Right atrium auricular region (tissue), 2 donors: ENCODE results near the gene EPYC. TPM values are rescaled to one million over a fixed set of nuclear protein-coding genes. Genes with fewer than 3 reads are reported as not detected.

Experiments used
- DNase-seq: peaks from one replicate; pipeline ENCODE4 v3.0.0-alpha.2; 2019; ENCODE audit warnings: low spot score
- H3K27ac ChIP-seq, 2 donors: fragments of 200-600 bp; sonication (generic); 1 replicate in 1 of 2; 2 replicates in 1 of 2; pipeline ENCODE4 v1.5.1; 2016 to 2019
- H3K27me3 ChIP-seq, 2 donors: fragments of 200-600 bp; sonication (generic); one replicate each; pipeline versions ENCODE4 v1.5.1 to v1.6.0; 2017 to 2019
- H3K36me3 ChIP-seq: fragments of 200-600 bp; sonication (generic); one replicate; pipeline ENCODE4 v1.5.1; 2016
- H3K4me1 ChIP-seq, 2 donors: fragments of 200-600 bp; sonication (generic); one replicate each; pipeline versions ENCODE4 v1.5.1 to v1.6.0; 2017 to 2019
- H3K4me3 ChIP-seq, 2 donors: fragments of 200-600 bp; sonication (generic); 1 replicate in 1 of 2; 2 replicates in 1 of 2; pipeline ENCODE4 v1.5.1; 2017 to 2019; ENCODE audit warnings: mild to moderate bottlenecking in 1 of 2, moderate library complexity in 1 of 2
- H3K9me3 ChIP-seq, 2 donors: fragments of 200-600 bp; sonication (generic); one replicate each; pipeline ENCODE4 v1.5.1; 2019
- total RNA-seq, 2 donors: library from RNA; depleted of rRNA; stranded (reverse); fragments of >200 nt; gene quantifications; one replicate each; pipeline ENCODE4 v1.1.0, GENCODE V29; 2016
- TF ChIP-seq, protein P1 (sequence below), 2 donors: fragments of 200-600 bp; sonication (generic); IDR thresholded peaks; one replicate each; pipeline ENCODE4 v1.5.1; 2019; ENCODE audit warnings: antibody characterized with exemption in 2 of 2

The EPYC gene
- total RNA-seq, 2 donors from 2014 or later, result not detected

DNA sequence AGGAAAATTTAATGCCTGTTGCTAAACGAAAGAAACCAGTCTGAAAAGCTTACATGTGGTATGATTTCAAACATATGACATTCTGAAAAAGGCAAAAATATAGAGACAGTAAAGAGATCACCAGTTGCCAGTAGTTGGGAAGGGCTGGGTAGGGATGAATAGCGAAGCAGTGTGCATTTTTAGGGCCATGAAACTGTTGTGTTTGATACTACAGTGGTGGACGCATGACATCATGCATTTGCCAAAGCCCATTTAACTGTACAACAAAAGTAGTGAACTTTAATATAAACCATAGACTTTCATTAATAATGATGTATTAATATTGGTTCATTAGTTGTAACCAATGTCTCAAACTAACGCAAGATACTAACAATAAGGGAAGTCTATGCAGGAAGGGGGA, 14.7 kb upstream of the EPYC start:
- no peak overlapping the region for H3K27ac ChIP-seq
- H3K27me3 ChIP-seq, result no peaks in the 10 kb centered on the region
- no peak overlapping the region for H3K4me3 ChIP-seq
- H3K9me3 ChIP-seq, result peaks cover 0 to 11% of the 10 kb centered on the region in 2 donors
- H3K4me1 ChIP-seq, result no peaks in the 10 kb centered on the region
- TF ChIP-seq, protein P1, sequence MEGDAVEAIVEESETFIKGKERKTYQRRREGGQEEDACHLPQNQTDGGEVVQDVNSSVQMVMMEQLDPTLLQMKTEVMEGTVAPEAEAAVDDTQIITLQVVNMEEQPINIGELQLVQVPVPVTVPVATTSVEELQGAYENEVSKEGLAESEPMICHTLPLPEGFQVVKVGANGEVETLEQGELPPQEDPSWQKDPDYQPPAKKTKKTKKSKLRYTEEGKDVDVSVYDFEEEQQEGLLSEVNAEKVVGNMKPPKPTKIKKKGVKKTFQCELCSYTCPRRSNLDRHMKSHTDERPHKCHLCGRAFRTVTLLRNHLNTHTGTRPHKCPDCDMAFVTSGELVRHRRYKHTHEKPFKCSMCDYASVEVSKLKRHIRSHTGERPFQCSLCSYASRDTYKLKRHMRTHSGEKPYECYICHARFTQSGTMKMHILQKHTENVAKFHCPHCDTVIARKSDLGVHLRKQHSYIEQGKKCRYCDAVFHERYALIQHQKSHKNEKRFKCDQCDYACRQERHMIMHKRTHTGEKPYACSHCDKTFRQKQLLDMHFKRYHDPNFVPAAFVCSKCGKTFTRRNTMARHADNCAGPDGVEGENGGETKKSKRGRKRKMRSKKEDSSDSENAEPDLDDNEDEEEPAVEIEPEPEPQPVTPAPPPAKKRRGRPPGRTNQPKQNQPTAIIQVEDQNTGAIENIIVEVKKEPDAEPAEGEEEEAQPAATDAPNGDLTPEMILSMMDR (IDR thresholded peaks at IDR 0.05), result no peak
- no peak for DNase-seq
- no peaks in the 10 kb centered on the region for H3K36me3 ChIP-seq

DNA sequence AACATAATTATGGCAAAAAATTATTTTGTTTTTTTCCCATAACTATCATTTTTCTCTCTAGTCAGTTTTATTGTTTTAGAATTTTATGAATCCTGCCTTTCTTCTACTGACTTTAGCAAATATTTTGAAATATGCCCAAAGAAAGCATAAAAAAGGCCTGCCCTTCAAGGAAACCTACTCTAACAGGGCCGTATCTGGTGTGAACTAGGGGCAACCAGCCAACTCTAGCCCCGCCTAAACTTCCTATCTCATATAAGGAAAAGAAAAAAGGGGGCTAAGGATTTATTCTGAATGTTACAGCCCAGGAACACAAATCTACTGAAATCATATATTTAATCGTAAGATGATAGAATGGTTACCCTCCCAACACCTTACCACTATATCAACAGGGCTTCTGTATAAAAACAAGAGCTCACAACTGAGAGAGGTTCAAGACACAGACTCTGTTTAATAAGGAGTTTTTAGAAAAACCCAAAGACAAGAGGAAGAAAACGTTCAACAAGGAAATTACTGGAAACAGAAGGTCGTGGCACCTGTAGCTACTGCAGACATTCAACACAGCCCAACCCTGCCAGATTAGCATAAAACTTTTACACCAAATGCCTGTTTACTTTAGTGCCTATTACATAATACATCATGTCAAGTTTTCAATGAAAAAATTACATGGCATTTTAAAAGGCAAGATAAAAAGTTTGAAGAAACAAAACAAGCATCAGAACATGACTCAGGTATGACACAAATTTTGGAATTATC, 12.9 kb upstream of the EPYC start:
- H3K9me3 ChIP-seq, result peaks cover 0 to 18% of the 10 kb centered on the region in 2 donors
- peak overlapping the region; percentile 29 to 60 for H3K27ac ChIP-seq

DNA sequence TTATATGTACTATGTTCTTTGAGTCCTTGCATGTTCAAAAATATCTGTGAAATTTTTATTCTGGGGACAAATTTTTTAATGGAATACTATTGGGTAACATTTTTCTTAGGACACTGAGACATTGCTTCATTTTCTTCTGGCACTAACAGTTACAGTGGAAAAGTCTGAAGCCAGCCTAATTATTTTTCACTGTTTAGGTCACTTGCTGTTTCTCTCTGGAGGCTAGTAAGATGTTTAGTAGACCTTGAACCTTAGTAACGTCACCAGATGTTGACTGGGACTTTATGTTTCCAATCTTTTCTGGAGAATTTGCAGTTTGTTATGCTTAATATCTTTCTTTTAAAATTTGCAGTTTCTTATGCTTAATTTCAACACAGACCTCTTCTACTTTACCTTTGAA, 12.3 kb upstream of the EPYC start:
- TF ChIP-seq, protein P1 (IDR thresholded peaks at IDR 0.05), result no peak
- Histone ChIP-seq H3K4me1 (no peaks in the 10 kb centered on the region), H3K27me3 (no peaks in the 10 kb centered on the region), H3K9me3 (peaks cover 0 to 18% of the 10 kb centered on the region in 2 donors), H3K27ac (peak overlapping the region in 1 of 2 donors; percentile 60), H3K4me3 (no peak overlapping the region), H3K36me3 (no peaks in the 10 kb centered on the region)
- no peak for DNase-seq

More for the DNA sequence above, 12.9 kb upstream of the EPYC start:
- H3K4me3 ChIP-seq, result no peak overlapping the region
- TF ChIP-seq, protein P1 (IDR thresholded peaks at IDR 0.05), result no peak
- no peaks in the 10 kb centered on the region for H3K4me1 ChIP-seq
- H3K27me3 ChIP-seq, result no peaks in the 10 kb centered on the region
- H3K36me3 ChIP-seq, result no peaks in the 10 kb centered on the region
- DNase-seq, result no peak

DNA sequence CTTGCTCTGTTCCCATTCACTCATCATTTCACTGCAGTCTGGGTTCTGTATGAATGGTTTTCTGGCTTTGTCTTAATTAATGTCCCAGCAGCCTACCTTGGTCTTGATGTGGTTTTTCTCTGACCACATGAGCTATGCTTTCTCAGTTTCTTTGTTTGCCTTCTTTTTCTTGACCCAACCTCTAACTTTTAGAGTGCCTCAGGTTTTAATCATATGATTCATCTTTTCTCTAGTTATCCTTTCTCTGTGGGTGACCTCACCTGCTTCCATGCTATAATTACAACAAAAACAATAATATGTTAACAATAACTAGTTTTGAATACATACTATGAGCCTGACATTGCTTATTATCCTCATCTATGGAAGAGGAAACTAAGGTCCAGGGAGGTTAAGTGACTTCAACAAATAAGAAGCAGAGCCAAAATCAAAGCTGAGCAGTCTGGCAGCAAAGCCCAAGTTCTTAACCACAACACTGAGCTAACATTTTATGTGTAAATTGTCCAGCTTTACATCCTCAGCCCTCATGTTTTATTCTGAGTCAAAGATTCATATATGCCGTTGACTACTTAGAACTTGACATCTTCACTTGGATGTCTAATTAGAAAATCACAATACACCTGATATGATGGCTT, 4.7 kb upstream of the EPYC start:
- Histone ChIP-seq H3K4me1 (no peaks in the 10 kb centered on the region), H3K9me3 (peaks cover 0 to 6% of the 10 kb centered on the region in 2 donors), H3K27me3 (no peaks in the 10 kb centered on the region), H3K4me3 (no peak overlapping the region), H3K36me3 (no peaks in the 10 kb centered on the region), H3K27ac (no peak overlapping the region)
- no peak for DNase-seq
- TF ChIP-seq, protein P1 (IDR thresholded peaks at IDR 0.05), result no peak

DNA sequence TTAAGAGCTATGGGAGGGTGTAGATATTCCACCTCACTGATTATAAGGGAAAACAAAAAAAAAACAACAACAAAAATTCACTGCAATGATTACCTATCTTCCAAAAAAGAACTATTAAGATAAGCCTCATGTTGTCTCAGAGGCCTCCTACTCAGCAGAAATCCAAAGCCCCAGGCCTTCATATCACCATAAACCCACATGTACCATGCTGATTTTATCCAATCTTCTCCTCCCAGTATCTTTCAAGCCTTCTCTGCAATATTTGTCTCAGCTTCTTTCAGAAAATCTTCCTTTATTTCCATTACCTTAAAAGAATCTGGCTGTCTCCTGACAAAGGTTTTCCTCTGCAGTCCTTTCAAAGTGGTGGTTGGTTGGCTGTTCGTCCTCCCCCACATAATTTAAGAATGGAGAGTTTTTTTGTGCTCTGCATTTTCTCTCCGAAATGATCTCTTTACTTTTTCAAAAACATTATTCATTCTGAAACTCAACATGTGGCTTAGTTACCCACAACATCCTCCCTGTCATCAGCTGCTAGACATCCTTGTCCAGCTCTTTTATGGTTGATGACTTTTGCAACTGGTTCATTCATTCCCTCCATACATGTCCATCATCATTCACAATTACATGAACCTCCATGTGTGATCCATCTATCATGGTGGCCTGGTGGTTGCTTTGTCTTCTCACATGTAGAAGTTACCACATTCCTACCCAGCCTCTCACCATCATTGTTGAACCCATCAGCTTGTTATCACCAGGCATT, 2.9 kb upstream of the EPYC start:
- H3K9me3 ChIP-seq, result no peaks in the 10 kb centered on the region
- H3K36me3 ChIP-seq, result no peaks in the 10 kb centered on the region
- no peak overlapping the region for H3K4me3 ChIP-seq
- DNase-seq, result no peak
- TF ChIP-seq, protein P1 (IDR thresholded peaks at IDR 0.05), result no peak
- H3K4me1 ChIP-seq, result no peaks in the 10 kb centered on the region
- H3K27me3 ChIP-seq, result no peaks in the 10 kb centered on the region
- no peak overlapping the region for H3K27ac ChIP-seq
